DMS 273 treated with DMSO at 0.1 percent for 48 hours (cell line): ENCODE measurements around the gene DHX35.

Experiments used
- DNase-seq: peaks from one replicate; lab custom pipeline; 2025; lab: John Stamatoyannopoulos, UW

Gene DHX35, protein sequence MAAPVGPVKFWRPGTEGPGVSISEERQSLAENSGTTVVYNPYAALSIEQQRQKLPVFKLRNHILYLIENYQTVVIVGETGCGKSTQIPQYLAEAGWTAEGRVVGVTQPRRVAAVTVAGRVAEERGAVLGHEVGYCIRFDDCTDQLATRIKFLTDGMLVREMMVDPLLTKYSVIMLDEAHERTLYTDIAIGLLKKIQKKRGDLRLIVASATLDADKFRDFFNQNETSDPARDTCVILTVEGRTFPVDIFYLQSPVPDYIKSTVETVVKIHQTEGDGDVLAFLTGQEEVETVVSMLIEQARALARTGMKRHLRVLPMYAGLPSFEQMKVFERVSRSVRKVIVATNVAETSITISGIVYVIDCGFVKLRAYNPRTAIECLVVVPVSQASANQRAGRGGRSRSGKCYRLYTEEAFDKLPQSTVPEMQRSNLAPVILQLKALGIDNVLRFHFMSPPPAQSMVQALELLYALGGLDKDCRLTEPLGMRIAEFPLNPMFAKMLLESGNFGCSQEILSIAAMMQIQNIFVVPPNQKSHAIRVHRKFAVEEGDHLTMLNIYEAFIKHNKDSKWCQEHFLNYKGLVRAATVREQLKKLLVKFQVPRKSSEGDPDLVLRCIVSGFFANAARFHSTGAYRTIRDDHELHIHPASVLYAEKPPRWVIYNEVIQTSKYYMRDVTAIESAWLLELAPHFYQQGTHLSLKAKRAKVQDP

DNA sequence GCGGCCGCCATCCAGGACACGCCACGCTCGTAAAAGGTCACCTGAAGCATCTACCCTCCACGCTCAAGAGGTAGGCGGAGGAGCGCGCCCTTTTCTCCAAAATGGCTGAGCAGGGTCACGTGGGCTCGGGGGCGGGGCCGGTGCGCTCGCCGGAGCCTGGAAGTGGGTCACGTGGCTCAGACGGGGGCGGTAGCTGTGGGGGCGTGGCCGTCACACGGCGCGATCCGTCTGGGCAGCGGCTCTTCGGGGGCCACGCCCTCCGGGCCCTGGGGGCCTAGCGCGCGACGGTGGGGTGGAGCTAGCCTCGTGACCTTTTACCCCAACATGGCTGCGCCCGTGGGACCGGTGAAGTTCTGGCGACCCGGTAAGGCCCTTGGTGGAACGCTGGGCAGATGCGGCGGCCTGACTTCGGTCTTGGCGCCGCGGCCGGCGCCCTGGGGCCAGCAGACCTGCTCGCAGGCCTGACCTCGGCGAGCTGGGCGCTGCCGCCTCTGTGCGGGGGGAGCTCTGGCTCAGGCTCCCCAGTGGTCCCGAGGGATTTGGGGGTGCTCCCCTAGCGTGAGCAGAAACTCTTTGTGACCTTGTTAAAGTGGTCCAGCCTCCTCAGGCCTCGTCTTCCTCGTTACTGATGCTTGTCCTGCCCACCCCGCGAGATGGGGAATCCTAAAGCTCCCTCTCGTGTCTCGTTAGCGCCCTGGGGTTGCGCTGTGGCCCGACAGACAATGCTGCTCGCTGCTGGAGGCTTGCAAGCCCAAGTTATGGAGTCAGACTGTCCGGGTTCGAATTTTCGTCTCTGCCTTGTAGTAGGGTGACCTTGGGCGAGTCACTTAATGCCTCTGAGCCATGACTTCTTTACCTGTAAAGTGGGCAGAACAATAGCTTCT lies at the start of gene DHX35:
TSS of gene DHX35 (plus strand) at position 301 of the 884 bp plus-strand sequence. CDS start at position 325, 24 bp downstream.
- DNase-seq, result peak; percentile 92

DNA sequence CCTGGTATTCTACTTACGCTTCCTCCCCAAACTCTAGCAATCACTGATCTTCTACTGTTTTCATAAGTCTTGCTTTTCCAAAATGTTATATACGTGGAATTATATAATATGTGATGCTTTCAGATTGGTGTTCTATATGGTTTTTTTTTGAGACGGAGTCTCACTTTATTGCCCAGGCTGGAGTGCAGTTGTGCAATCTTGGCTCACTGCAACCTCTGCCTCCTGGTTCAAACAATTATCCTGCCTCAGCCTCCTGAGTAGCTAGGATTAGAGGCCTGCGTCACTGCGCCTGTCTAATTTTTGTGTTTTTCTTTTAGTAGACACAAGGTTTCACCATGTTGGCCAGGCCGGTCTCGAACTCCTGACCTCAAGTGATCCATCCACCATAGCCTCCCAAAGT lies 46.8 kb upstream of the DHX35 start:
- no peak for DNase-seq

DNA sequence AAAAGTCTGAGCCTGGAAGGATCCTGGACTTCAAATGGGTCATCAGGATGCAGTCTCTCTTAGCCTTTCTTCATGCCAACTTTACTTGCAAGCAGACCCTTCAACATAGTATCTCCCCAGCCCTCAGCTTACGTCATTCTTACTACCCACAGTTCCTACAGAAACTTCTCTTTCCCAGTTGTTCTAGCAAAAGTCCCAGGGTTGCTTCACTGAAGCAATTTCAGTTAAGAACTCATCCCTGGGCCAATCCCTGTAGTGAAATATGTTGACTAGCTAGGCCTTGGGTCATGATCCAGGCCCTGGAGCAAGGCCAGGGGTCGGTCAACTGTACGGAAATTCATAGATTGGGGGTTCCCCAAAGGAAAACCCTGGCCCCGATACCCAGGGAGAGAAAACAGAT lies 44.5 kb upstream of the DHX35 start:
- no peak for DNase-seq

DNA sequence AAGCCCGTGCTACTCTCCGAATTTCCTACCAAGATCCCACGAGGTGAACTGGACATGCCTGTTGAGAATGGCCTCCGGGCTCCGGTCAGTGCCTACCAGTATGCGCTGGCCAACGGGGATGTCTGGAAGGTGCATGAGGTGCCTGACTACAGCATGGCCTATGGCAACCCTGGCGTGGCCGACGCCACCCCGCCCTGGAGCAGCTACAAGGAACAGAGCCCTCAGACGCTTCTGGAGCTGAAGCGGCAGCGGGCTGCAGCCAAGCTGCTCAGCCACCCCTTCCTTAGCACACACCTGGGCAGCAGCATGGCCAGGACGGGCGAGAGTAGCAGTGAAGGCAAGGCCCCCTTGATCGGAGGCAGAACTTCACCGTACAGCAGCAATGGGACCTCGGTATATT lies 44.0 kb upstream of the DHX35 start:
- DNase-seq, result no peak

DNA sequence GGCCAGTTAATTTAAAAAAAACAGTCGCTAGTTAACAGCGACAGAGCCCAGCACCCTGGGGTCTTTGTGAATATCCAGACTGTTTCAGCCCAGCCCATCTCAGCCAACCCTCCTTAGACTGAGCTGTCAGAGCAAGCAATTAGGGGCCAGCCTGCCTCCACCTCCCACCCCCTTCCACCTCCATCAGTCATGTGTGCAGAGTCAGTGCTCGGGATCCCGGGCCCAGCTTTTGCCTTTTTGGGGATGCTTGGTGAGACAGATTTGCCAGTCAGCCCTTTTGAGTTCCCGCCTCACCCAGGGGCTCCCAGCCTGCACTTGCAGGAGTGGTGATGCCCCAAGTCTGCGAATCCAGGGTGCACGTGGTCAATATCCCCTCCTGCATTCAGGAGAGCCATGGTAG lies 42.5 kb upstream of the DHX35 start:
- no peak for DNase-seq

GRCh38 chr20:38920411-38920810 lies 41.7 kb upstream of the DHX35 start:
- DNase-seq, result no peak

- no peak for DNase-seq
Observed at GRCh38 chr20:38920851-38921250, 41.3 kb upstream of the DHX35 start.

GRCh38 chr20:38924718-38925117 lies 37.4 kb upstream of the DHX35 start:
- no peak for DNase-seq

GRCh38 chr20:38926142-38926933 lies 35.8 kb upstream of the DHX35 start, which contains the start of gene FAM83D:
FAM83D (plus strand) TSS chr20:38926417; CDS start chr20:38926443, 26 bp downstream.
- peak; percentile 76 for DNase-seq

DNA sequence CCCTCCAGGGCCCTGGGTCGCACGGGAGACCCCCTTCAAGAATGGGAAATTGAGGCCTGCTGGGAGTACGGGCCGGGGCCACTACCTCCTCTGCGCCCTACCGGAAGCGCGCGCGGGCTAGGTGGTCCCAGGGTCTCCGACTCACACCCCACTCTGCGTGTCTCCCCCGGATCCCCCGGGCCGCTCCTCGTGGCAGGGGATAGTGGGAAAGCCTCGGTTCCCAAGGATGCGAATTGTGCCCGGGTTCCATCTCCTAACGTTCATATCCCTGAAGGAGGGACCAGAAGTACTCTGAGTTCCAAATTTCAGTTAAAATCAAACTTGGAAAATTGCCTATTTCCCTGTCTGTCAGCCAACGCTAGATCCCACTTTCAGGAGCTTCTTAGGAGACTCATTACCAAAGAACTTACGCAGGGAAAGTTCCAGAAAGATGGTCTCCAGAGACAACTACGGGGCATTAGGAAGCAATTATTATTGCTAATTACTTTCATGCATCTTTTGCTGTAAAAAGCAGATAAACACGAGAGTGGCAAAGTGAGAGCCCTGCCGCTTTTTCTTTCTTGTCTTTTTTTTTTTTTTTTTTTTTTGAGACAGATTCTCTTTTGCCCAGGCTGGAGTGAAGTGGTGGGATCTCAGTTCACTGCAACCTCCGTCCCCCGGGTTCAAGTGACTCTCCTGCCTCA lies 35.1 kb upstream of the DHX35 start:
- no peak for DNase-seq

DNA sequence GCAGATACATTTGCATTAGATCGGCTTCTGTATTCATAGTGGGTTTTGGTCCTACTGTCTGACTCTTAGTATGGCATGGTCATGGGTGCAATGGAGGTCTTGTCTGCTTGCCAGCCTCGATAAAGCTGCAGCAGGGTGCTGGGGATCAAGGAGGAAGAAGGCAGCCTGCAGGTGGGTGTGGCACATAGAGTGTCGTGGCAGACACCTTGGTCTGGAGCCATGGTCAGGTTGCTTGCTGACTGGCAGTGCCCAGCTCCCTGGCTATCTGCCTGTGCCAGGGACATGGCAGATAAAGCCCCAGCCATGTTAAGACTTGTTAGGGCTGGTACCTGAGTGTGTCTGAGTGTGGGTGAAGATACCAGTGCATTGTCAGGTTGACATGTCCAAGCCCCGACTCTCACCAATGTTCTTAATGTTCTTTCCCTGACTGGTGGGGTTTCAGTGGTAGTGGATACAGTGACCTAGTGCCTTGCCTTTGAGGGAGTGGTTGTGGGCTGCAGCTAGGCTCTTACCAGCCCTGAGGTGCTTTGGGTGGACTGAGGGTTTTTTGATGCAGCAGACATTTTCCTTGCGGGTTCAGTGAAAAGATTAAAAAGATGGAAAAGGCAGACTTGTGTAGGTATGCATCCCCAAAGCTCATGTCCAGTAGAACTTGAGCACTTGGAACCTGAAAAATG lies 34.1 kb upstream of the DHX35 start:
- DNase-seq, result no peak

GRCh38 chr20:38930242-38930569 lies 31.9 kb upstream of the DHX35 start:
- DNase-seq, result no peak

- DNase-seq, result no peak
Observed at GRCh38 chr20:38931984-38932383, 30.2 kb upstream of the DHX35 start.

GRCh38 chr20:38932457-38933120 lies 29.6 kb upstream of the DHX35 start:
- DNase-seq, result no peak

- DNase-seq, result no peak
Observed at GRCh38 chr20:38934530-38934929, 27.6 kb upstream of the DHX35 start.

DNA sequence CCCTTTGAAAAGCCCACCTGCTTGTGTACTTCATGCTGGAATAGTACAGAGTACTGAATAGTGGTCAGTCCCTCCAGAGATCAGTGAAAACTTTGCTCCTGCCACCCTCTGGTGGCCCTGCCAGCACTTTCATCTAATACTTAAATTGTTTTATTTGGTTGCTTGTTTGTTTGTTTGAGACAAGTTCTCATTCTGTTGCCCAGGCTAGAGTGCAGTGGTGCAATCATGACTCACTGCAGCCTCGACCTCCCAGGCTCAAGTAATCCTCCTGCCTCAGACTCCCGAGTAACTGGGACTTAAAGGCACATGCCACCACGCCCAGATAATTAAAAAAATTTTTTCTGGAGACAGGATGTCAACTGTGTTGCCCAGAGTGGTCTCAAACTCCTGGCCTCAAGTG lies 26.9 kb upstream of the DHX35 start:
- DNase-seq, result peak; percentile 5

DNA sequence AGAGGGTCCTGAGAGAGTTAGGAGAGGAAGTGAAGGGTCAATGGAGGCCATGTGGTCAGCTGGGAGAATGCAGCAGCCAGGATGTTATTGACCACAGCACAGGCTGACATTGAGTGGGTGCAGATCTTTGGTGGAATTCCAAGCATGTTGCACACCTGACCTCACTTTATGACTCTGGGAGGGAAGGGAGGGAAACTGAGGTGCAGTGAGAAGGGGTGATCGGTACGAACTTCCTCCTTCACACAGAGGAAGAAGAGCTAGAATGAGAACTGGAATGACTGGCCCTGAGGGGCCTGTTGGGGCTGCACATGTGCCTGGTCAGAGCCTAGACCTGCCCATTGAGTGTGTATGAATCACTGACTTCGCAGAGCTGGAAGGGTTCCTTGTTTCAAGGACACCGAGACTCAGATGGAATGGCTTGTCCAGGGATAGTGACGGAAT lies 26.2 kb upstream of the DHX35 start:
- DNase-seq, result no peak

DNA sequence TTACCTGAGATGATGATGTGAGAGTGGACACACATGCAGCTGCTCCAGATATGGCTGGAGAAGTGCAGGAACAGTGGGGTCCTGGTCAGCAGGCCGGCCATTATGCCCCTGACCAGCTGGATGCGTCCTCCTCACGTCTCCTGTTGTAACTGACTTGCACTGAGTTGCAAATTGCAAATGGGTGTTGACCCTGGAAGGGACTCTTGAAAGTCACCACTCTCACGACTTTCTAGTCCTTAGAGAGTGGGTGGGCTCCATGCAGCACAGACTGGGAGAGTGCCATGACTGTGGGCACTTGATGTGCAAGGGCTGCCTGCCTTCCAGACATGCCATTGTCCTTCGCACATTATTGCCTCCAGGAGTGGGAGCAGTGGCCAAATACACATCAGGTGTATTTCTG lies 25.1 kb upstream of the DHX35 start:
- no peak for DNase-seq

GRCh38 chr20:38937978-38938473 lies 24.1 kb upstream of the DHX35 start:
- DNase-seq, result no peak

GRCh38 chr20:38939686-38940085 lies 22.5 kb upstream of the DHX35 start:
- no peak for DNase-seq
